IMR-90 (cell line): ENCODE results near the gene FKBP14. TPM values are rescaled to one million over a fixed set of nuclear protein-coding genes. Genes with fewer than 3 reads are reported as not detected.

Experiments
- ATAC-seq: fragments of 200-7000 bp; cut with Tn5 transposase; 2 replicates; pipeline ENCODE4 v1.9.1; 2020; ENCODE audit warnings: low read depth, mild to moderate bottlenecking, moderate library complexity
- BruUV-seq: library from RNA; stranded (reverse); fragments of 400-500 nt; replicated peaks from 2 replicates; lab custom pipeline; 2021; lab: Mats Ljungman, UMichigan
- CTCF ChIA-PET: fragments of 300-600 bp; formaldehyde crosslinking; extraction: SDS; loops from one replicate; lab custom pipeline; 2021; ENCODE audit warnings: antibody characterized with exemption; lab: Yijun Ruan, JAX
- POLR2A ChIA-PET: fragments of 300-600 bp; sonication (Branson Sonifier 250); formaldehyde crosslinking; loops from one replicate; lab custom pipeline; 2022; ENCODE audit warnings: antibody characterized with exemption; ENCODE audit not compliant: unreplicated experiment; lab: Charles Lee
- DNase-seq: peaks from one replicate; pipeline ENCODE4 v3.0.0; 2013
- H2AFZ ChIP-seq: replicated peaks from 2 replicates; pipeline ENCODE3; 2013; ENCODE audit warnings: low read length, mild to moderate bottlenecking; ENCODE audit not compliant: poor library complexity
- H2AK5ac ChIP-seq: 2 replicates; pipeline ENCODE4 v1.6.1; 2013; ENCODE audit warnings: low read depth, low read length, inconsistent platforms
- H2AK9ac ChIP-seq: replicated peaks from 2 replicates; pipeline ENCODE3; 2013; ENCODE audit warnings: mild to moderate bottlenecking, low read depth, low read length, moderate library complexity; ENCODE audit not compliant: poor library complexity
- H2BK120ac ChIP-seq: 2 replicates; pipeline ENCODE4 v1.6.1; 2013; ENCODE audit warnings: low read depth, low read length, inconsistent platforms
- H2BK15ac ChIP-seq: 3 replicates; pipeline ENCODE4 v1.6.1; 2013; ENCODE audit warnings: low read depth, low read length, inconsistent platforms
- H2BK20ac ChIP-seq: 2 replicates; pipeline ENCODE4 v1.6.1; 2013; ENCODE audit warnings: low read depth, mild to moderate bottlenecking, inconsistent platforms, low read length, moderate library complexity
- H2BK5ac ChIP-seq: 2 replicates; pipeline ENCODE4 v1.6.1; 2013; ENCODE audit warnings: mild to moderate bottlenecking, low read depth, low read length, inconsistent platforms; ENCODE audit not compliant: poor library complexity, severe bottlenecking
- H3K14ac ChIP-seq: replicated peaks from 2 replicates; pipeline ENCODE4 v1.6.1; 2013; ENCODE audit warnings: low read depth, low read length, inconsistent platforms
- H3K18ac ChIP-seq: 2 replicates; pipeline ENCODE4 v1.6.1; 2013; ENCODE audit warnings: low read depth, low read length, control low read depth
- H3K23ac ChIP-seq: 2 replicates; pipeline ENCODE4 v1.6.1; 2013; ENCODE audit warnings: low read depth, low read length, inconsistent platforms
- H3K27ac ChIP-seq: 2 replicates; pipeline ENCODE4 v1.5.1; 2013; ENCODE audit warnings: mild to moderate bottlenecking, control low read depth, low read length; ENCODE audit not compliant: insufficient read depth
- H3K27me3 ChIP-seq: 2 replicates; pipeline ENCODE4 v1.6.1; 2013; ENCODE audit warnings: low read length; ENCODE audit not compliant: control insufficient read depth, insufficient read depth
- H3K36me3 ChIP-seq: 2 replicates; pipeline ENCODE4 v1.6.1; 2013; ENCODE audit warnings: low read length, mixed read lengths; ENCODE audit not compliant: control insufficient read depth, insufficient read depth
- H3K4ac ChIP-seq: 2 replicates; pipeline ENCODE4 v1.6.1; 2013; ENCODE audit warnings: low read depth, low read length, inconsistent platforms
- H3K4me1 ChIP-seq: 2 replicates; pipeline ENCODE4 v1.6.1; 2013; ENCODE audit warnings: low read length, mixed read lengths; ENCODE audit not compliant: control insufficient read depth, insufficient read depth
- H3K4me2 ChIP-seq: 2 replicates; pipeline ENCODE4 v1.6.1; 2013; ENCODE audit warnings: low read depth, mild to moderate bottlenecking, control low read depth, low read length, moderate library complexity
- H3K4me3 ChIP-seq: 2 replicates; pipeline ENCODE4 v1.5.1; 2013; ENCODE audit warnings: low read depth, mild to moderate bottlenecking, control low read depth, low read length, moderate library complexity; ENCODE audit not compliant: insufficient read depth
- H3K56ac ChIP-seq: 2 replicates; pipeline ENCODE4 v1.6.1; 2013; ENCODE audit warnings: low read length, inconsistent platforms; ENCODE audit not compliant: insufficient read depth; ENCODE audit errors: extremely low read depth
- H3K79me1 ChIP-seq, 2 experiments: 2 replicates each; pipeline ENCODE4 v1.6.1; 2013; ENCODE audit warnings: low read length in 2 of 2, inconsistent platforms in 1 of 2, low read depth in 1 of 2
- H3K9ac ChIP-seq: 2 replicates; pipeline ENCODE4 v1.6.1; 2013; ENCODE audit warnings: low read depth, low read length, control low read depth
- H3K9me1 ChIP-seq: 2 replicates; pipeline ENCODE4 v1.6.1; 2013; ENCODE audit warnings: low read length, inconsistent platforms; ENCODE audit not compliant: insufficient read depth
- H3K9me3 ChIP-seq: 2 replicates; pipeline ENCODE4 v1.6.1; 2013; ENCODE audit warnings: low read length; ENCODE audit not compliant: control insufficient read depth, insufficient read depth
- H4K20me1 ChIP-seq: 2 replicates; pipeline ENCODE4 v1.6.1; 2013; ENCODE audit warnings: low read length, inconsistent platforms; ENCODE audit not compliant: insufficient read depth
- H4K5ac ChIP-seq: 2 replicates; pipeline ENCODE4 v1.6.1; 2013; ENCODE audit warnings: mild to moderate bottlenecking, low read depth, low read length, control low read depth
- H4K8ac ChIP-seq, 2 experiments: 2 replicates each; pipeline ENCODE4 v1.6.1; 2013; ENCODE audit warnings: low read depth in 2 of 2, low read length in 2 of 2, control low read depth in 1 of 2, inconsistent platforms in 1 of 2
- H4K91ac ChIP-seq: 2 replicates; pipeline ENCODE4 v1.6.1; 2013; ENCODE audit warnings: low read depth, low read length, inconsistent platforms; ENCODE audit not compliant: insufficient read depth
- BHLHE40 ChIP-seq: fragments of 150-350 bp; IDR thresholded peaks from 2 replicates; pipeline ENCODE4 v1.6.1; 2016; ENCODE audit warnings: mild to moderate bottlenecking, low read depth, low read length
- CHD1 ChIP-seq: IDR thresholded peaks from 2 replicates; pipeline ENCODE4 v1.6.1; 2012; ENCODE audit warnings: low read depth, low read length, improper control_type of control experiment
- CTCF ChIP-seq: conservative IDR thresholded peaks from 2 replicates; pipeline ENCODE4 v1.5.1; 2012; ENCODE audit warnings: mild to moderate bottlenecking, low read depth, low read length, improper control_type of control experiment
- FOS ChIP-seq: fragments of 150-350 bp; IDR thresholded peaks from 2 replicates; pipeline ENCODE4 v1.6.1; 2016; ENCODE audit warnings: low read depth, low read length
- POLR2A ChIP-seq: IDR thresholded peaks from 2 replicates; pipeline ENCODE4 v1.6.1; 2012; ENCODE audit warnings: mild to moderate bottlenecking, low read depth, low read length
- RCOR1 ChIP-seq: IDR thresholded peaks from 2 replicates; pipeline ENCODE4 v1.6.1; 2012; ENCODE audit warnings: mild to moderate bottlenecking, low read length, improper control_type of control experiment; ENCODE audit not compliant: insufficient replicate concordance
- RFX5 ChIP-seq: IDR thresholded peaks from 2 replicates; pipeline ENCODE4 v1.8.0; 2012; ENCODE audit warnings: low read depth, mild to moderate bottlenecking, low read length, moderate library complexity
- USF2 ChIP-seq: fragments of 150-350 bp; IDR thresholded peaks from 2 replicates; pipeline ENCODE4 v1.6.1; 2017; ENCODE audit warnings: mild to moderate bottlenecking, antibody characterized with exemption, low read length, low read depth
- WGBS, 2 experiments: methylation state at CpG; one replicate each; pipeline versions ENCODE4 v1.1.5 to v1.1.7; 2013; ENCODE audit warnings: missing lambda C conversion rate in 2 of 2; ENCODE audit not compliant: insufficient read length in 1 of 2; ENCODE audit errors: extremely low coverage in 2 of 2; 5-methylcytosine and 5-hydroxymethylcytosine counted together
- dilution Hi-C: fragments of 300-500 bp; cut with HindIII; formaldehyde crosslinking; loops from one replicate; pipeline ENCODE4 v1.14.3; 2018; ENCODE audit warnings: low sequenced_read_pairs; ENCODE audit not compliant: unreplicated experiment
- in situ Hi-C: fragments of 300-500 bp; cut with MboI; formaldehyde crosslinking; loops from 3 replicates; pipeline ENCODE4 v1.14.3; 2019; ENCODE audit warnings: low sequenced_read_pairs, inconsistent platforms, mixed read lengths
- intact Hi-C: fragments of 100-400 bp; cut with micrococcal nuclease; formaldehyde crosslinking; loops from 2 replicates; pipeline ENCODE4 v1.10.0; 2022
- polyA plus RNA-seq, 3 experiments: library from polyadenylated mRNA; depleted of rRNA; stranded (reverse); fragments of >200 nt; gene quantifications; 2 replicates each; pipeline ENCODE4 v1.2.3, GENCODE V29; 2012; ENCODE audit warnings: low replicate concordance in 1 of 3
- total RNA-seq: library from RNA; depleted of rRNA; stranded (reverse); fragments of >200 nt; gene quantifications from 2 replicates; pipeline ENCODE4 v1.2.3, GENCODE V29; 2012
- TF ChIP-seq, protein P1 (sequence below): fragments of 150-350 bp; IDR thresholded peaks from 2 replicates; pipeline ENCODE4 v1.6.1; 2016; ENCODE audit warnings: low read depth, mild to moderate bottlenecking, low read length, moderate library complexity, borderline replicate concordance

Gene FKBP14
- total and polyA plus RNA-seq, 2 of the 4 experiments (the other 2 are of a cell fraction), result 26.3 to 27.1 TPM

DNA sequence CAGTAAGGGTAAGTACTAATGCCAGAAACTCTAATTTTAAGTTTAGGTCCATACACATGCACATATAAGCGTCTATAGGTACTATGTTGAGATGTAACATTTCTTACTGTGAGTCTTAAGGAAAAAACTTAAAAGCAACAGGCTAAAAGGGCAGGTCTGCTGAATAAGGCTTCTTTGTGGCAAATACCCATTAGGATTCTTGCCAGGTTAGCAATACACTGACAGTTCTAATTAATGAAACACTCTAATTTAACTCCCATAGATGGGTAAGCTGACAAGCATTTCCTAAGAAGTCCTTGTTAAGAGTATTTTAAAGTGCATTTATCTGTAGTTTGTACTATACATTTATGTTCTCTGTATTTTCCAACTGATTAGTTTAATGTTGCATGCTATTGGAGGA lies 50.9 kb downstream of the FKBP14 start:
- peaks cover 2% of the 10 kb centered on the region; the same call in 1 of the 2 replicates for H3K36me3 ChIP-seq
- H3K27ac ChIP-seq, result no peak overlapping the region
- no peak overlapping the region for H3K56ac ChIP-seq
- no peak overlapping the region for H2BK5ac ChIP-seq
- H3K4ac ChIP-seq, result no peak overlapping the region
- no TSS peak for BruUV-seq
- H3K27me3 ChIP-seq, result no peaks in the 10 kb centered on the region
- ChIA-PET POLR2A (no interaction called here), CTCF (interaction anchor here (0.5 kb wide), 1 partner anchor 50 kb away, joined by 5 read pairs; no protein-coding TSS in a partner anchor)
- no peak for DNase-seq
- H3K79me1 ChIP-seq, result peaks cover 43 to 75% of the 10 kb centered on the region in 2 experiments
- peaks cover 25% of the 10 kb centered on the region for H3K9me1 ChIP-seq
- no peak overlapping the region for H2AFZ ChIP-seq
- no peak overlapping the region for H3K18ac ChIP-seq
- H3K4me2 ChIP-seq, result no peak overlapping the region
- no peak overlapping the region for H3K4me3 ChIP-seq
- no peak overlapping the region for H2AK5ac ChIP-seq
- no peak overlapping the region for H4K8ac ChIP-seq
- H3K4me1 ChIP-seq, result peaks cover 10% of the 10 kb centered on the region
- H4K91ac ChIP-seq, result no peak overlapping the region
- in situ Hi-C loops, result no loop called here
- no peak overlapping the region for H2AK9ac ChIP-seq
- intact Hi-C loops, result no loop called here
- no peak overlapping the region for H3K9ac ChIP-seq
- peaks cover 73% of the 10 kb centered on the region for H4K20me1 ChIP-seq
- H3K23ac ChIP-seq, result no peak overlapping the region
- TF ChIP-seq, protein P1, sequence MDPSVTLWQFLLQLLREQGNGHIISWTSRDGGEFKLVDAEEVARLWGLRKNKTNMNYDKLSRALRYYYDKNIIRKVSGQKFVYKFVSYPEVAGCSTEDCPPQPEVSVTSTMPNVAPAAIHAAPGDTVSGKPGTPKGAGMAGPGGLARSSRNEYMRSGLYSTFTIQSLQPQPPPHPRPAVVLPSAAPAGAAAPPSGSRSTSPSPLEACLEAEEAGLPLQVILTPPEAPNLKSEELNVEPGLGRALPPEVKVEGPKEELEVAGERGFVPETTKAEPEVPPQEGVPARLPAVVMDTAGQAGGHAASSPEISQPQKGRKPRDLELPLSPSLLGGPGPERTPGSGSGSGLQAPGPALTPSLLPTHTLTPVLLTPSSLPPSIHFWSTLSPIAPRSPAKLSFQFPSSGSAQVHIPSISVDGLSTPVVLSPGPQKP, result no peak
- TF ChIP-seq CTCF (no peak), CHD1 (no peak), USF2 (no peak), POLR2A (no peak), BHLHE40 (no peak), RCOR1 (no peak), RFX5 (no peak), FOS (no peak)
- no peaks in the 10 kb centered on the region for H3K9me3 ChIP-seq
- no peak overlapping the region for H2BK120ac ChIP-seq
- no peak overlapping the region for H2BK20ac ChIP-seq
- H3K14ac ChIP-seq, result no peak overlapping the region
- dilution Hi-C loops, result no loop called here
- no CpG with 5 or more reads among the region's 1 CpG for WGBS, 2 experiments
- H4K5ac ChIP-seq, result no peak overlapping the region
- H2BK15ac ChIP-seq, result no peak overlapping the region
- no peak for ATAC-seq
